DND-41 (cell line): ENCODE measurements around the gene NAA16.

Experiments
- ATAC-seq: fragments of 200-7000 bp; cut with Tn5 transposase; 3 replicates; pipeline ENCODE4 v1.9.1; 2021; ENCODE audit warnings: low read depth; ENCODE audit not compliant: insufficient read depth
- DNase-seq: peaks from one replicate; pipeline ENCODE4 v3.0.0-alpha.2; 2020
- H2AFZ ChIP-seq: 2 replicates; pipeline ENCODE4 v1.6.0; 2012; ENCODE audit warnings: low read depth, low read length
- H3K27ac ChIP-seq: 2 replicates; pipeline ENCODE4 v1.5.1; 2012; ENCODE audit warnings: low read length, inconsistent platforms
- H3K27me3 ChIP-seq: fragments of 200-600 bp; sonication (generic); 2 replicates; pipeline ENCODE4 v1.6.0; 2012; ENCODE audit warnings: low read length, mild to moderate bottlenecking, inconsistent platforms; ENCODE audit not compliant: insufficient read depth, poor library complexity
- H3K36me3 ChIP-seq: 2 replicates; pipeline ENCODE4 v1.5.1; 2012; ENCODE audit warnings: low read length, inconsistent platforms; ENCODE audit not compliant: insufficient read depth
- H3K4me1 ChIP-seq: 2 replicates; pipeline ENCODE4 v1.5.1; 2012; ENCODE audit warnings: mild to moderate bottlenecking, low read length; ENCODE audit not compliant: insufficient read depth
- H3K4me2 ChIP-seq: 2 replicates; pipeline ENCODE4 v1.6.0; 2012; ENCODE audit warnings: mild to moderate bottlenecking, moderate library complexity, low read length, inconsistent platforms; ENCODE audit not compliant: insufficient read depth
- H3K4me3 ChIP-seq, 2 experiments: fragments of 200-600 bp in 1 of 2; shearing (Covaris generic) in 1 of 2; 2 replicates each; pipeline ENCODE4 v1.5.1; 2012 to 2016; ENCODE audit warnings: inconsistent platforms in 2 of 2, low read length in 2 of 2, mild to moderate bottlenecking in 2 of 2, low read depth in 1 of 2, moderate library complexity in 1 of 2
- H3K79me2 ChIP-seq: 2 replicates; pipeline ENCODE4 v1.6.0; 2012; ENCODE audit warnings: low read length, inconsistent platforms; ENCODE audit not compliant: insufficient read depth
- H3K9ac ChIP-seq: 2 replicates; pipeline ENCODE4 v1.6.0; 2012; ENCODE audit warnings: low read depth, mild to moderate bottlenecking, inconsistent platforms, low read length, moderate library complexity
- H3K9me3 ChIP-seq: 2 replicates; pipeline ENCODE4 v1.5.1; 2012; ENCODE audit warnings: low read length, moderate library complexity, mild to moderate bottlenecking, inconsistent platforms; ENCODE audit not compliant: insufficient read depth, severe bottlenecking
- H4K20me1 ChIP-seq: 2 replicates; pipeline ENCODE4 v1.6.0; 2012; ENCODE audit warnings: low read length; ENCODE audit not compliant: insufficient read depth
- CTCF ChIP-seq: IDR thresholded peaks from 2 replicates; pipeline ENCODE4 v1.5.1; 2012; ENCODE audit warnings: borderline replicate concordance, low read length, moderate library complexity, mild to moderate bottlenecking; ENCODE audit not compliant: poor library complexity, severe bottlenecking; ENCODE audit errors: extremely low read depth
- EZH2 ChIP-seq: IDR thresholded peaks from 3 replicates; pipeline ENCODE4 v1.6.1; 2012; ENCODE audit warnings: borderline replicate concordance, low read depth, mild to moderate bottlenecking, moderate library complexity, low read length, inconsistent platforms; ENCODE audit not compliant: severe bottlenecking

Gene NAA16

GRCh38 chr13:41332829-41333228 is 21.8 kb downstream of the NAA16 start:
- H2AFZ ChIP-seq, result no peak overlapping the region
- H3K36me3 ChIP-seq, result peaks cover 67% of the 10 kb centered on the region
- no peak overlapping the region for H3K27ac ChIP-seq
- no peak overlapping the region for H3K9ac ChIP-seq
- no peak for TF ChIP-seq EZH2
- DNase-seq, result no peak
- peaks cover 10% of the 10 kb centered on the region; the same call in 1 of the 2 replicates for H3K79me2 ChIP-seq
- H3K9me3 ChIP-seq, result no peaks in the 10 kb centered on the region
- ATAC-seq, result no peak
- no peaks in the 10 kb centered on the region for H3K4me1 ChIP-seq
- no peak overlapping the region for H3K4me2 ChIP-seq
- no peaks in the 10 kb centered on the region for H3K27me3 ChIP-seq
- H4K20me1 ChIP-seq, result no peaks in the 10 kb centered on the region
- H3K4me3 ChIP-seq, result no peak overlapping the region

GRCh38 chr13:41334810-41335209 is 23.7 kb downstream of the NAA16 start:
- H4K20me1 ChIP-seq, result no peaks in the 10 kb centered on the region
- H3K4me2 ChIP-seq, result no peak overlapping the region
- H3K27me3 ChIP-seq, result no peaks in the 10 kb centered on the region
- H3K27ac ChIP-seq, result no peak overlapping the region
- ATAC-seq (no peak), DNase-seq (no peak)
- H3K9ac ChIP-seq, result no peak overlapping the region
- no peaks in the 10 kb centered on the region for H3K9me3 ChIP-seq
- peaks cover 13% of the 10 kb centered on the region; the same call in 1 of the 2 replicates for H3K79me2 ChIP-seq
- H2AFZ ChIP-seq, result no peak overlapping the region
- peaks cover 62% of the 10 kb centered on the region for H3K36me3 ChIP-seq
- H3K4me1 ChIP-seq, result no peaks in the 10 kb centered on the region
- TF ChIP-seq EZH2, result no peak
- no peak for TF ChIP-seq CTCF
- no peak overlapping the region for H3K4me3 ChIP-seq

GRCh38 chr13:41344358-41344757 is 33.3 kb downstream of the NAA16 start:
- Histone ChIP-seq H4K20me1 (peaks cover 4% of the 10 kb centered on the region), H3K79me2 (peaks cover 26% of the 10 kb centered on the region), H3K4me3 (no peak overlapping the region), H3K9me3 (no peaks in the 10 kb centered on the region), H3K27ac (no peak overlapping the region), H3K4me1 (no peaks in the 10 kb centered on the region), H3K4me2 (no peak overlapping the region), H2AFZ (no peak overlapping the region), H3K27me3 (no peaks in the 10 kb centered on the region), H3K9ac (no peak overlapping the region), H3K36me3 (peaks cover 43% of the 10 kb centered on the region)
- no peak for TF ChIP-seq CTCF
- TF ChIP-seq EZH2, result no peak
- DNase-seq, result no peak
- ATAC-seq, result no peak

- Histone ChIP-seq H4K20me1 (peaks cover 4% of the 10 kb centered on the region), H2AFZ (no peak overlapping the region), H3K79me2 (peaks cover 26% of the 10 kb centered on the region), H3K9me3 (no peaks in the 10 kb centered on the region), H3K27ac (no peak overlapping the region), H3K4me3 (no peak overlapping the region), H3K36me3 (peaks cover 40% of the 10 kb centered on the region), H3K9ac (no peak overlapping the region), H3K27me3 (no peaks in the 10 kb centered on the region), H3K4me2 (no peak overlapping the region), H3K4me1 (no peaks in the 10 kb centered on the region)
- ATAC-seq (no peak), DNase-seq (no peak)
- no peak for TF ChIP-seq CTCF
- TF ChIP-seq EZH2, result no peak
These were observed 34.3 kb downstream of the NAA16 start for GRCh38 chr13:41345165-41345913.
